Measurements from ENCODE around the gene C1QL3.
A peak's percentile ranks its signal among the peaks of the same experiment; 100 is the strongest.

GRCh38 chr10:16545116-16545736 lies 23.5 kb upstream of the C1QL3 start:
- TF ChIP-seq CTCF (IDR thresholded peaks at IDR 0.05; ENCODE audit: low read length), result peak; percentile 52
- no peak for TF ChIP-seq EZH2 (optimal IDR thresholded peaks at IDR 0.05; ENCODE audit: low read depth, low read length)
- no peak for TF ChIP-seq EZH2phosphoT487 (IDR thresholded peaks at IDR 0.05; ENCODE audit: low read length)
